Mesenchymal stem cell (in vitro differentiated cells and primary cell): ENCODE results near the gene QSOX2.
A peak's percentile ranks its signal among the peaks of the same experiment; 100 is the strongest.

ENCODE experiments used
- DNase-seq: peaks from one replicate; pipeline ENCODE4 v3.0.0-alpha.2; 2013
- H2AFZ ChIP-seq: one replicate; pipeline ENCODE4 v1.6.1; 2013; ENCODE audit warnings: low read depth, mild to moderate bottlenecking, control low read depth, inconsistent platforms, low read length, moderate library complexity
- H2AK5ac ChIP-seq: 2 replicates; pipeline ENCODE4 v1.6.1; 2013; ENCODE audit warnings: low read length, moderate library complexity, mild to moderate bottlenecking, inconsistent platforms; ENCODE audit not compliant: severe bottlenecking
- H2BK120ac ChIP-seq: one replicate; pipeline ENCODE4 v1.6.1; 2013; ENCODE audit warnings: low read depth, mild to moderate bottlenecking, inconsistent platforms, low read length, moderate library complexity
- H2BK12ac ChIP-seq, 2 experiments: one replicate each; pipeline ENCODE4 v1.6.1; 2013; ENCODE audit warnings: inconsistent platforms in 2 of 2, low read length in 2 of 2, mild to moderate bottlenecking in 2 of 2, moderate library complexity in 2 of 2, control low read depth in 1 of 2
- H2BK15ac ChIP-seq: one replicate; pipeline ENCODE4 v1.6.1; 2013; ENCODE audit warnings: mild to moderate bottlenecking, low read depth, inconsistent platforms; ENCODE audit not compliant: poor library complexity, severe bottlenecking
- H2BK5ac ChIP-seq: 2 replicates; pipeline ENCODE4 v1.6.1; 2013; ENCODE audit warnings: low read depth, mild to moderate bottlenecking, low read length, control low read depth, inconsistent platforms; ENCODE audit not compliant: poor library complexity, severe bottlenecking
- H3K14ac ChIP-seq, 2 experiments: one replicate each; pipeline ENCODE4 v1.6.1; 2013; ENCODE audit warnings: inconsistent platforms in 2 of 2, low read length in 2 of 2, control low read depth in 1 of 2, mild to moderate bottlenecking in 1 of 2, moderate library complexity in 1 of 2
- H3K18ac ChIP-seq, 2 experiments: one replicate each; pipeline ENCODE4 v1.6.1; 2013; ENCODE audit warnings: inconsistent platforms in 2 of 2, low read length in 2 of 2, control low read depth in 1 of 2, low read depth in 1 of 2, mild to moderate bottlenecking in 1 of 2
- H3K23ac ChIP-seq, 2 experiments: one replicate each; pipeline ENCODE4 v1.6.1; 2013; ENCODE audit warnings: inconsistent platforms in 2 of 2, low read length in 2 of 2, mild to moderate bottlenecking in 2 of 2, moderate library complexity in 2 of 2, control low read depth in 1 of 2
- H3K27ac ChIP-seq: 2 replicates; pipeline ENCODE4 v1.5.1; 2013; ENCODE audit warnings: mild to moderate bottlenecking, moderate library complexity, low read length, control low read depth, inconsistent platforms; ENCODE audit not compliant: poor library complexity, severe bottlenecking
- H3K27me3 ChIP-seq, 2 experiments: 2 replicates each; pipeline versions ENCODE4 v1.6.1 to v1.7.0; 2013; ENCODE audit warnings: low read length in 2 of 2, mild to moderate bottlenecking in 2 of 2, moderate library complexity in 2 of 2, control low read depth in 1 of 2, inconsistent platforms in 1 of 2; ENCODE audit not compliant: control insufficient read depth in 1 of 2, insufficient read depth in 1 of 2
- H3K36me3 ChIP-seq, 2 experiments: 2 replicates each; pipeline versions ENCODE4 v1.6.1 to v1.7.0; 2013; ENCODE audit warnings: low read length in 2 of 2, control low read depth in 1 of 2, inconsistent platforms in 1 of 2, low read depth in 1 of 2, mild to moderate bottlenecking in 1 of 2; ENCODE audit not compliant: insufficient read depth in 2 of 2, control insufficient read depth in 1 of 2
- H3K4ac ChIP-seq, 2 experiments: one replicate each; pipeline ENCODE4 v1.6.1; 2013; ENCODE audit warnings: inconsistent platforms in 2 of 2, low read length in 2 of 2, mild to moderate bottlenecking in 2 of 2, moderate library complexity in 2 of 2, control low read depth in 1 of 2, low read depth in 1 of 2
- H3K4me1 ChIP-seq: 2 replicates; pipeline ENCODE4 v1.6.1; 2013; ENCODE audit warnings: low read depth, low read length, control low read depth; ENCODE audit not compliant: control insufficient read depth, insufficient read depth
- H3K4me2 ChIP-seq: 2 replicates; pipeline ENCODE4 v1.6.1; 2013; ENCODE audit warnings: low read length, mild to moderate bottlenecking, inconsistent platforms; ENCODE audit not compliant: poor library complexity, severe bottlenecking
- H3K4me3 ChIP-seq, 2 experiments: 2 replicates each; pipeline versions ENCODE4 v1.5.1 to v1.7.0; 2013; ENCODE audit warnings: low read length in 2 of 2, mild to moderate bottlenecking in 2 of 2, control low read depth in 1 of 2, low read depth in 1 of 2; ENCODE audit not compliant: insufficient read depth in 1 of 2
- H3K79me1 ChIP-seq: replicated peaks from 2 replicates; pipeline ENCODE4 v1.6.1; 2013; ENCODE audit warnings: mild to moderate bottlenecking, control low read depth, low read length, inconsistent platforms; ENCODE audit not compliant: poor library complexity, severe bottlenecking
- H3K9ac ChIP-seq: 2 replicates; pipeline ENCODE4 v1.7.0; 2013; ENCODE audit warnings: mild to moderate bottlenecking, low read length, moderate library complexity
- H3K9me3 ChIP-seq: 2 replicates; pipeline ENCODE4 v1.7.0; 2013; ENCODE audit warnings: mild to moderate bottlenecking, low read length; ENCODE audit not compliant: control insufficient read depth
- H4K8ac ChIP-seq: one replicate; pipeline ENCODE4 v1.6.1; 2013; ENCODE audit warnings: inconsistent platforms, mild to moderate bottlenecking, low read length, moderate library complexity
- H4K91ac ChIP-seq: one replicate; pipeline ENCODE4 v1.6.1; 2013; ENCODE audit warnings: mild to moderate bottlenecking, low read length, inconsistent platforms
- WGBS: methylation state at CpG from one replicate; pipeline ENCODE4 v1.1.7; 2013; ENCODE audit warnings: mixed read lengths; 5-methylcytosine and 5-hydroxymethylcytosine counted together

The QSOX2 gene

DNA sequence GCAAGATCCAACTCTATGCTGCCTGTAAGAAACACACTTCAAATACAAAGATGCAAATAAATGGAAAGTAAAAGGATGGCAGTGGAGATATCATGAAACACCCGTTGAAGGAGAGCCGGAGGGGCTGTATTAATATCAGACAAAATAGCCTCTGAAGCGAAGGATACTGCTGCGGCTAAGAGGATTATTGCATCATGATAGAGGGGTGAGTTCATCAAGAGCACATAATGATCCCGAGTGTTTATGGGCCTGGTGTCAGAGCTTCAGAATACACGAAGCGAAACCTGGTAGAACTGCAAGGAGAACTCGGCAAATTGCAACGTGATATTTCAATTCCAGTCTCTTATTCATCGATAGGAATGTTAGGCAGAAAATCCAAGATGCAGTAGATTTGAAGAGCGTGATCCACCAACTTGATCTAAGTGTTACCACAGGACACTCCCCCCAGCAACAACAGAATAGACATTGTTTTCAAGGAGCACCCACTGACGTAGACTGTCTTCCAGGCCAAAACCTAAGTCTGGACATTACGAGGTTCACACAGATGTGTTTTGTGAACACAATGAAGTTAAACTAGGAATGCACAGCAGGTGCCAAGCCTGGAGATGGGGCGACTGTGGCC lies 27.7 kb upstream of the QSOX2 start:
- Histone ChIP-seq H3K27ac (no peak overlapping the region), H2AFZ (no peak overlapping the region), H3K14ac (no peak overlapping the region), H3K79me1 (no peaks in the 10 kb centered on the region), H3K4ac (no peak overlapping the region), H3K23ac (no peak overlapping the region), H3K27me3 (peaks cover 37 to 67% of the 10 kb centered on the region in 2 experiments), H3K4me2 (no peak overlapping the region), H3K36me3 (peaks cover 0 to 4% of the 10 kb centered on the region in 2 experiments), H3K18ac (no peak overlapping the region), H3K9ac (no peak overlapping the region), H2BK5ac (no peak overlapping the region), H3K9me3 (peaks cover 2% of the 10 kb centered on the region), H2AK5ac (no peak overlapping the region), H3K4me3 (no peak overlapping the region), H3K4me1 (peaks cover 3% of the 10 kb centered on the region), H4K8ac (no peak overlapping the region), H4K91ac (no peak overlapping the region), H2BK12ac (no peak overlapping the region), H2BK15ac (no peak overlapping the region), H2BK120ac (no peak overlapping the region)
- DNase-seq: no peak
- 89% methylated on average over 14 of the region's 14 CpGs for WGBS

- WGBS: 86% methylated on average over 11 of the region's 13 CpGs
- Histone ChIP-seq H3K36me3 (peaks cover 0 to 3% of the 10 kb centered on the region in 2 experiments), H3K4me1 (peaks cover 10% of the 10 kb centered on the region)
Measured at GRCh38 chr9:136270173-136270705, 24.6 kb upstream of the QSOX2 start.

DNA sequence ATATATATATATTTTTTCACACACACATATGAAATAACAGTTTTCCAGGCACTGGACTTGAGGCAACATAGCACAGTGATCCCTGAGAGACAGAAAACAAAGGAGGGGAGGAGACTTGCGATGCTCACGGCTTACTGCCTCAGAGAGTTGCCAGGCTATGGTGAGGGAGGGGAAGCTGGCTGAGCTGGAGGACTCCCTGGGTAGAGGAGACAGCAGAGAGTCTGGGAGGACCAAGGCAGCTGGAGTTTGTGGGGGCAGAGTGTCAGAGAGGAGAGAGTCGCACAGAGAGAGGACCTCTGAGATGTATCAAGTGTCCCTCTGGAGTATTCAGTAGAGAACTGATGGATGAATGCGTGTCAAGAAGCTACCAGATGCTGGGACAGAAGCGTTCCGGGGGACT lies 23.1 kb upstream of the QSOX2 start:
- 70% methylated on average over 6 of the region's 6 CpGs for WGBS
- Histone ChIP-seq H3K27ac (no peak overlapping the region), H2BK12ac (no peak overlapping the region), H3K4me3 (no peak overlapping the region), H2AK5ac (no peak overlapping the region), H3K9ac (no peak overlapping the region), H3K14ac (no peak overlapping the region), H2BK120ac (no peak overlapping the region), H3K23ac (peak overlapping the region in 1 of 2 experiments; percentile 3), H2AFZ (no peak overlapping the region), H3K4ac (no peak overlapping the region), H4K8ac (no peak overlapping the region), H2BK15ac (no peak overlapping the region), H3K36me3 (no peaks in the 10 kb centered on the region), H3K4me1 (peaks cover 9% of the 10 kb centered on the region), H3K27me3 (peaks cover 2 to 62% of the 10 kb centered on the region in 2 experiments), H4K91ac (no peak overlapping the region), H3K4me2 (no peak overlapping the region), H3K9me3 (peaks cover 2% of the 10 kb centered on the region), H2BK5ac (no peak overlapping the region), H3K18ac (no peak overlapping the region), H3K79me1 (no peaks in the 10 kb centered on the region)
- no peak for DNase-seq

More at GRCh38 chr9:136270173-136270705, 24.6 kb upstream of the QSOX2 start:
- Histone ChIP-seq H3K79me1 (no peaks in the 10 kb centered on the region), H3K18ac (no peak overlapping the region), H3K14ac (no peak overlapping the region), H3K9ac (no peak overlapping the region), H4K8ac (no peak overlapping the region), H2AFZ (no peak overlapping the region), H3K4me3 (no peak overlapping the region), H2BK15ac (no peak overlapping the region), H4K91ac (no peak overlapping the region), H2AK5ac (no peak overlapping the region), H3K4ac (no peak overlapping the region), H3K27ac (no peak overlapping the region), H2BK12ac (no peak overlapping the region), H3K27me3 (peaks cover 17 to 67% of the 10 kb centered on the region in 2 experiments), H3K4me2 (no peak overlapping the region), H2BK5ac (no peak overlapping the region), H2BK120ac (no peak overlapping the region), H3K23ac (no peak overlapping the region), H3K9me3 (peaks cover 2% of the 10 kb centered on the region)
- no peak for DNase-seq

DNA sequence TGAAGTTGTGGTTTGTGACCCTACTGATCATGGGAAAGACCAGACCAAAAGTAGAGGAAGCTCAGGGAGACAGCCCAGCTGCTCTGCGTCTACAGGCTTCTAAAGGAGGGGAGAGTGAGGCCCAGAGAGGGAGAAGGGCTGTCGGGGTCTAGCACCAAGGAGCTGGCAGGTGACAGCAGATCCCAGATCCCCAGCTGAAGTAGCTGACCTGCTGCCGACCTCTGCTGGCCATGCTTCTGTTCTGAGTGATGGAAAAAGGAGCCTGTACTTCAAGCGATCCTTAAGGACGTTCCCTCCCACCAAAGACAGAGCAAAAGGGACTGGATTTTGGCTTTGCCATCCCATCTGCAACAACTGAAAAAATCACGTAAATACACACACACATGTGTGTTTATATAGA lies 22.7 kb upstream of the QSOX2 start:
- H3K9me3 ChIP-seq: peaks cover 2% of the 10 kb centered on the region
- H3K27ac ChIP-seq: no peak overlapping the region
- 5% methylated on average over 3 of the region's 6 CpGs for WGBS
- no peak overlapping the region for H4K91ac ChIP-seq
- H2AK5ac ChIP-seq: no peak overlapping the region
- no peak overlapping the region for H3K14ac ChIP-seq
- H3K23ac ChIP-seq: no peak overlapping the region
- no peak overlapping the region for H3K4me2 ChIP-seq
- no peak overlapping the region for H2BK120ac ChIP-seq
- H2AFZ ChIP-seq: no peak overlapping the region
- no peak overlapping the region for H2BK5ac ChIP-seq
- no peak for DNase-seq
- peaks cover 3 to 63% of the 10 kb centered on the region in 2 experiments for H3K27me3 ChIP-seq
- no peak overlapping the region for H3K4me3 ChIP-seq
- no peaks in the 10 kb centered on the region for H3K36me3 ChIP-seq
- H2BK15ac ChIP-seq: no peak overlapping the region
- H3K9ac ChIP-seq: no peak overlapping the region
- H3K4ac ChIP-seq: no peak overlapping the region
- no peaks in the 10 kb centered on the region for H3K79me1 ChIP-seq
- no peak overlapping the region for H3K18ac ChIP-seq
- H3K4me1 ChIP-seq: peaks cover 9% of the 10 kb centered on the region
- no peak overlapping the region for H2BK12ac ChIP-seq
- H4K8ac ChIP-seq: no peak overlapping the region
